ENCODE data around the gene SEMA7A.

- TF ChIP-seq EZH2 (IDR thresholded peaks at IDR 0.05) = no peak
- TF ChIP-seq POLR2AphosphoS5 (IDR thresholded peaks at IDR 0.05; ENCODE audit: borderline replicate concordance, low read depth, low read length) = no peak
- no peak for TF ChIP-seq FOXP2 (optimal IDR thresholded peaks at IDR 0.05; ENCODE audit: control extremely low read depth, extremely low read length, insufficient read depth)
These were observed 4.4 kb upstream of the SEMA7A start for GRCh38 chr15:74438206-74438605.
